ENCODE data around the gene GAK. TPM values are rescaled to one million over a fixed set of nuclear protein-coding genes. Genes with fewer than 3 reads are reported as not detected.

The GAK gene
- total RNA-seq, 4 donors from 2014 or later: 230 to 882 (median 305) TPM

GRCh38 chr4:909821-910220 is 22.3 kb downstream of the GAK start:
- 100% methylated on average over 12 of the region's 12 CpGs; no CpG with 5 or more reads in 1 of the 2 donors for WGBS, 2 donors (ENCODE audit: low coverage in 1 of 2)
- no peaks in the 10 kb centered on the region for H3K9me3 ChIP-seq
- H3K27ac ChIP-seq: no peak overlapping the region
- in situ Hi-C loops (cut with MboI; ENCODE audit: low pct_ligation_motif_present in 1 of 4, low pct_unique_long_range_greater_than_20kb in 1 of 4, low sequenced_read_pairs in 3 of 4) (no loop called here), intact Hi-C loops (cut with DNase I; ENCODE audit: low total_unique reads) (no loop called here)
- H3K4me1 ChIP-seq: peaks cover 0 to 15% (median 7%) of the 10 kb centered on the region in 4 donors
- no peak for DNase-seq
- H3K4me3 ChIP-seq: no peak overlapping the region
- peaks cover 0 to 28% (median 7%) of the 10 kb centered on the region in 4 donors for H3K36me3 ChIP-seq
- TF ChIP-seq CTCF (IDR thresholded peaks at IDR 0.05) (no peak), EP300 (IDR thresholded peaks at IDR 0.05; ENCODE audit: low read depth) (no peak), POLR2A (IDR thresholded peaks at IDR 0.05) (no peak), POLR2AphosphoS5 (IDR thresholded peaks at IDR 0.05) (no peak)
- H3K27me3 ChIP-seq: no peaks in the 10 kb centered on the region

GRCh38 chr4:909131-909571 is 23.0 kb downstream of the GAK start:
- Histone ChIP-seq H3K27ac (no peak overlapping the region), H3K4me3 (no peak overlapping the region), H3K36me3 (peaks cover 0 to 28% (median 7%) of the 10 kb centered on the region in 4 donors), H3K27me3 (no peaks in the 10 kb centered on the region), H3K9me3 (no peaks in the 10 kb centered on the region), H3K4me1 (peaks cover 0 to 15% (median 7%) of the 10 kb centered on the region in 4 donors)
- in situ Hi-C loops (cut with MboI; ENCODE audit: low pct_ligation_motif_present in 1 of 4, low pct_unique_long_range_greater_than_20kb in 1 of 4, low sequenced_read_pairs in 3 of 4) (no loop called here), intact Hi-C loops (cut with DNase I; ENCODE audit: low total_unique reads) (no loop called here)
- TF ChIP-seq EP300 (IDR thresholded peaks at IDR 0.05; ENCODE audit: low read depth) (no peak), CTCF (IDR thresholded peaks at IDR 0.05) (no peak), POLR2A (IDR thresholded peaks at IDR 0.05) (no peak), POLR2AphosphoS5 (IDR thresholded peaks at IDR 0.05) (no peak)
- 95 to 96% methylated on average over 8 to 26 of the region's 26 CpGs for WGBS, 2 donors (ENCODE audit: low coverage in 1 of 2)
- no peak for DNase-seq

- Histone ChIP-seq H3K4me3 (no peak overlapping the region), H3K27ac (no peak overlapping the region), H3K36me3 (peaks cover 0 to 28% (median 10%) of the 10 kb centered on the region in 4 donors), H3K4me1 (peaks cover 0 to 10% (median 4%) of the 10 kb centered on the region in 4 donors), H3K27me3 (no peaks in the 10 kb centered on the region), H3K9me3 (no peaks in the 10 kb centered on the region)
- no peak for DNase-seq
- 84% methylated on average over 30 of the region's 35 CpGs; no CpG with 5 or more reads in 1 of the 2 donors for WGBS, 2 donors (ENCODE audit: low coverage in 1 of 2)
- TF ChIP-seq CTCF (IDR thresholded peaks at IDR 0.05) (no peak), POLR2A (IDR thresholded peaks at IDR 0.05) (no peak), EP300 (IDR thresholded peaks at IDR 0.05; ENCODE audit: low read depth) (no peak), POLR2AphosphoS5 (IDR thresholded peaks at IDR 0.05) (no peak)
- intact Hi-C loops (cut with DNase I; ENCODE audit: low total_unique reads): no loop called here
- in situ Hi-C loops (cut with MboI; ENCODE audit: low pct_ligation_motif_present in 1 of 4, low pct_unique_long_range_greater_than_20kb in 1 of 4, low sequenced_read_pairs in 3 of 4): no loop called here
These were observed 24.3 kb downstream of the GAK start for GRCh38 chr4:907691-908425.

- no peak overlapping the region for H3K27ac ChIP-seq
- intact Hi-C loops (cut with DNase I; ENCODE audit: low total_unique reads): no loop called here
- no peak overlapping the region for H3K4me3 ChIP-seq
- H3K4me1 ChIP-seq: peaks cover 0 to 4% (median under 1%) of the 10 kb centered on the region in 4 donors
- TF ChIP-seq CTCF (IDR thresholded peaks at IDR 0.05) (no peak), POLR2AphosphoS5 (IDR thresholded peaks at IDR 0.05) (no peak)
- H3K9me3 ChIP-seq: no peaks in the 10 kb centered on the region
- 94% methylated on average over 7 of the region's 7 CpGs; no CpG with 5 or more reads in 1 of the 2 donors for WGBS, 2 donors (ENCODE audit: low coverage in 1 of 2)
- DNase-seq: no peak
- no peaks in the 10 kb centered on the region for H3K27me3 ChIP-seq
- in situ Hi-C loops (cut with MboI; ENCODE audit: low pct_ligation_motif_present in 1 of 4, low pct_unique_long_range_greater_than_20kb in 1 of 4, low sequenced_read_pairs in 3 of 4): no loop called here
- peaks cover 0 to 23% (median 8%) of the 10 kb centered on the region in 4 donors for H3K36me3 ChIP-seq
These were observed 25.1 kb downstream of the GAK start for GRCh38 chr4:907103-907400.

Data from transverse colon (tissue), 4 donors.